HUES48 (cell line): ENCODE measurements around the gene BIRC6.

Experiments
- H3K27ac ChIP-seq: one replicate; pipeline ENCODE4 v1.7.0; 2013; ENCODE audit warnings: low read depth, low read length, inconsistent platforms
- H3K27me3 ChIP-seq: 2 replicates; pipeline ENCODE4 v1.6.1; 2013; ENCODE audit warnings: mild to moderate bottlenecking, low read length; ENCODE audit not compliant: control insufficient read depth, insufficient read depth
- H3K36me3 ChIP-seq: 2 replicates; pipeline ENCODE4 v1.6.1; 2013; ENCODE audit warnings: low read length; ENCODE audit not compliant: control insufficient read depth, insufficient read depth
- H3K4me1 ChIP-seq: 2 replicates; pipeline ENCODE4 v1.6.1; 2013; ENCODE audit warnings: mild to moderate bottlenecking, low read length; ENCODE audit not compliant: control insufficient read depth, insufficient read depth
- H3K4me3 ChIP-seq: 2 replicates; pipeline ENCODE4 v1.5.1; 2013; ENCODE audit warnings: mild to moderate bottlenecking, low read depth, low read length
- H3K9ac ChIP-seq: 2 replicates; pipeline ENCODE4 v1.6.1; 2013; ENCODE audit warnings: mild to moderate bottlenecking, low read depth, low read length, moderate library complexity
- H3K9me3 ChIP-seq: 2 replicates; pipeline ENCODE4 v1.6.1; 2013; ENCODE audit warnings: low read length; ENCODE audit not compliant: control insufficient read depth, insufficient read depth

BIRC6 gene

DNA sequence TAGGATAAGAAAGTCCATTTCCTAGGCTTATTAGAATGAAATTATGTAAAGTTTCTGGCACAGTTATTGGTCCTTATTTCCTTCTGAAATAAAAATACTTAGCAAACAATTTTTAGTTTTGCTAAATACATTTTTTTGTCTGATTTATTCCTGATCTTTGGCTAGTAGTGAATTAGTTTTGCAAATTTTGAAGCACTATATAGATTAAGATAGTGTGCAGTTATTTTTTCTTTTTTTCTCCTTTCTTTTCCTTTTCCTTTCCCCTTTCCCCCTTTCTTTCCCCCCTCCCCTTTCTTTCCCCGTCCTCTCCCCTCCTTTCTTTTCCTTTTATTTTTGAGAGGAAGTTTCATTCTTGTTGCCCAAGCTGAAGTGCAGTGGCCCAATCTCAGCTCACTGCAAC is 59.7 kb downstream of the BIRC6 start:
- Histone ChIP-seq H3K36me3 (peaks cover 34% of the 10 kb centered on the region), H3K4me1 (no peaks in the 10 kb centered on the region), H3K9me3 (no peaks in the 10 kb centered on the region), H3K4me3 (no peak overlapping the region), H3K9ac (no peak overlapping the region), H3K27me3 (no peaks in the 10 kb centered on the region), H3K27ac (no peak overlapping the region)

DNA sequence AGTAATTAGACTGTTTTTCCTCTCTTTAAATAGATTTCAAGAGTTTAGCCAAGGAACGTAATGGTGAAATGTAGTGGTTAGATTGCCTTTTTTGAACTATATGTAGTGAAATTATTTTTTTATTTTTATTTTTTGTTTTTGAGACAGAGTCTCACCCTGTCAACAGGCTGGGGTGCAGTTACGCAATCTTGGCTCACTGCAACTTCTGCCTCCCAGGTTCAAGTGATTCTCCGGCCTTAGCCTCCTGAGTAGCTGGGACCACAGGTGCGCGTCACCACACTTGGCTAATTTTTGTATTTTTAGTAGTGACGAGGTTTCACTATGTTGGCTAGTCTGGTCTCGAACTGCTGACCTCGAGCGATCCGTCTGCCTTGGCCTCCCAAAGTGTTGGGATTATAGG is 60.8 kb downstream of the BIRC6 start:
- Histone ChIP-seq H3K9me3 (no peaks in the 10 kb centered on the region), H3K27me3 (no peaks in the 10 kb centered on the region), H3K4me1 (peaks cover 8% of the 10 kb centered on the region; the same call in 1 of the 2 replicates), H3K9ac (no peak overlapping the region), H3K4me3 (no peak overlapping the region), H3K36me3 (peaks cover 34% of the 10 kb centered on the region), H3K27ac (no peak overlapping the region)

DNA sequence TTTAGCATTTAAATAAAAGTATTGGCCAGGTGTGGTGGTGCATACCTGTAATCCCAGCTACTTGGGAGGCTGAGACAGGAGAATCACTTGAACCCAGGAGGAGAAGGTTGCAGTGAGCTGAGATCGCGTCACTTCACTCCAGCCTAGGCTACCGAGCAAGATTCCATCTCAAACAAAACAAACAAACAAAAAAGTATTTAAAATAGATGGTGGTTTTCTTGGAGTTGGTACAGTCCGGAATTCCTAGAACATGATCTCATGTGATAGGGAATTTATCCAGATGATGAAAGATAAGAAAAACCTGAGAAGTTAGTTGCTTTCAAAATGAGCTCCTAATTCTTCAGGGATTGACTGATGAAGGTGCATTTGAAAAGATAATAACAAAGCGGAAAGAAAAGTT is 62.0 kb downstream of the BIRC6 start:
- peaks cover 34% of the 10 kb centered on the region for H3K36me3 ChIP-seq
- no peak overlapping the region for H3K4me3 ChIP-seq
- no peak overlapping the region for H3K9ac ChIP-seq
- no peaks in the 10 kb centered on the region for H3K9me3 ChIP-seq
- H3K4me1 ChIP-seq, result peaks cover 8% of the 10 kb centered on the region; the same call in 1 of the 2 replicates
- H3K27ac ChIP-seq, result no peak overlapping the region
- no peaks in the 10 kb centered on the region for H3K27me3 ChIP-seq

DNA sequence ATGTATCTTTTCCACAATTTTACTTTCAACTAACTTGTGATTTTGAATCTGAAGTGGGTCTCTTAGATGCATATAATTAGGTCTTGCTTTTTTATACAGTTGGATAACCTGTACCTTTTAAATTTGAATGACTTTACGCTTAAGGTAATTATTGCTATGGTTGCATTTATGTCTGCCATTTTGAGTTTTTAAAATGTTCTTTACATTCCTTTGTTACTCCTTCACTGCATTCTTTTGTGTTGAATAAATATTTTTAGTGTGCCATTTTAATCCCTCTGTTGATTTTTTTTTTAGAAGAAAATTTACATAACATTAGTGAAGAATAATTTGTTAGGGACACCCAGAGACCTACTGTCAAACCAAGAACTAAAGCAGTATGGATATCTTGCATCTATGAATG is 65.3 kb downstream of the BIRC6 start:
- Histone ChIP-seq H3K27ac (no peak overlapping the region), H3K9ac (no peak overlapping the region), H3K27me3 (no peaks in the 10 kb centered on the region), H3K4me3 (no peak overlapping the region), H3K4me1 (peaks cover 8% of the 10 kb centered on the region; the same call in 1 of the 2 replicates), H3K36me3 (peaks cover 13% of the 10 kb centered on the region; the same call in 1 of the 2 replicates), H3K9me3 (no peaks in the 10 kb centered on the region)

DNA sequence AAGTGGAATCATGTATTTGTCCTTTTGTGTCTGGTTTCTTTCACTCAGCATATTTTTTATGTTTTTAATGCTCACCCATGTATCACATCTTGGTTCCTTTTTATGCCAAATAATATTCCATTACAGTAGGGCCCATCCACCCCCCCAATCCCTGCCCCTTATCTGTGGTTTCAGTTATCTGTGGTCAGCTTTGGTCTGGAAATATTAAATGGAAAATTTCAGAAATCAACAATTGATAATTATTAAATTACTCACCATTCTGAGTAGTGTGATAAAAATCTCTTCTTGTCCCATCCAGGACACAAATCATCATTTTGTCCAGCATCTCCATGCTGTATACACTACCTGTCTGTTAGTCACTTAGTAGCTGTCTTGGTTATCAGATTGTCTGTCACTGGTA is 66.7 kb downstream of the BIRC6 start:
- no peak overlapping the region for H3K4me3 ChIP-seq
- H3K27ac ChIP-seq, result no peak overlapping the region
- H3K36me3 ChIP-seq, result 0 out of 2 replicates have a peak, but pooled peaks cover 4% of the 10 kb centered on the region
- H3K27me3 ChIP-seq, result no peaks in the 10 kb centered on the region
- peaks cover 8% of the 10 kb centered on the region; the same call in 1 of the 2 replicates for H3K4me1 ChIP-seq
- no peak overlapping the region for H3K9ac ChIP-seq
- no peaks in the 10 kb centered on the region for H3K9me3 ChIP-seq

DNA sequence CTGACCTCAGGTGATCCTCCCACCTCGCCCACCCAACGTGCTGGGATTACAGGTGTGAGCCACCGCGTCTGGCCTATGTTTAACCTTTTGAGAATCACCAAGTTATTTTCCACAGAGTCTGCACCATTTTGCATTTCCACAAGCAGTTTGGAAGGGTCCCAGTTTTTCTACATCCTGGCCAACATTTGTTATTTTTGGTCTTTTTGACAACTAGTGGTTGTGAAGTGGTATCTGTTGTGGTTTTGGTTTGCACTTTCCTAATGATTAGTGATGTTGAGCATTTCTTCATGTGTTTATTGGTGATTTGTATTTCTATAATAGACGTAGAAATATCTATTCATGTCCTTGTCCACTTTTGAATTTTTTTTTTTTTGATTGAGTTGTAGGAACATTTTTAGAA is 67.9 kb downstream of the BIRC6 start:
- H3K36me3 ChIP-seq, result no peaks in the 10 kb centered on the region
- no peaks in the 10 kb centered on the region for H3K9me3 ChIP-seq
- H3K27me3 ChIP-seq, result no peaks in the 10 kb centered on the region

DNA sequence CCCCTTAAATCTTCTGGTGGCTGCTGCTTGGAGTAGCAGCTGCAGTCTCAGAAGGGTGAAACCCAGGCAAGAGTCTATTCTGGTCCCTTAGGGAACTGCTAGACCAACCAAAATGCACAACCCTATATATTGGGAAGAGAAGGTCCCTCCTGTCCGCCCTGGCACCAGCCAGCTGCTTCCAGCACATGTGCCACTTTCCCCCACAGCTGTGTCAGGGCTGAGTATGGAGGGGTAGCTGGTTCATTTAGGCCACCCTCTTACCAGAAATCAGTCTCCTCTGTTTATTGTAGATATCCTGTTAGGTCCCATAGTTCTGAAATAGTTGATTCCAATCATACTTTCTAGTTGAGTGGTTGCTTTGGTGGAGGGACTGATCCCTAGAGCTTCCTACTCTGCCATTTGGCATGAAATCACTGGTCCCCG is 68.9 kb downstream of the BIRC6 start:
- no peak overlapping the region for H3K9ac ChIP-seq
- H3K36me3 ChIP-seq, result peaks cover 2% of the 10 kb centered on the region; the same call in 1 of the 2 replicates
- no peak overlapping the region for H3K4me3 ChIP-seq
- no peak overlapping the region for H3K27ac ChIP-seq
- no peaks in the 10 kb centered on the region for H3K27me3 ChIP-seq
- peaks cover 8% of the 10 kb centered on the region; the same call in 1 of the 2 replicates for H3K4me1 ChIP-seq
- no peaks in the 10 kb centered on the region for H3K9me3 ChIP-seq

More for the DNA sequence above, 67.9 kb downstream of the BIRC6 start:
- Histone ChIP-seq H3K4me1 (peaks cover 8% of the 10 kb centered on the region; the same call in 1 of the 2 replicates), H3K4me3 (no peak overlapping the region), H3K9ac (no peak overlapping the region), H3K27ac (no peak overlapping the region)

DNA sequence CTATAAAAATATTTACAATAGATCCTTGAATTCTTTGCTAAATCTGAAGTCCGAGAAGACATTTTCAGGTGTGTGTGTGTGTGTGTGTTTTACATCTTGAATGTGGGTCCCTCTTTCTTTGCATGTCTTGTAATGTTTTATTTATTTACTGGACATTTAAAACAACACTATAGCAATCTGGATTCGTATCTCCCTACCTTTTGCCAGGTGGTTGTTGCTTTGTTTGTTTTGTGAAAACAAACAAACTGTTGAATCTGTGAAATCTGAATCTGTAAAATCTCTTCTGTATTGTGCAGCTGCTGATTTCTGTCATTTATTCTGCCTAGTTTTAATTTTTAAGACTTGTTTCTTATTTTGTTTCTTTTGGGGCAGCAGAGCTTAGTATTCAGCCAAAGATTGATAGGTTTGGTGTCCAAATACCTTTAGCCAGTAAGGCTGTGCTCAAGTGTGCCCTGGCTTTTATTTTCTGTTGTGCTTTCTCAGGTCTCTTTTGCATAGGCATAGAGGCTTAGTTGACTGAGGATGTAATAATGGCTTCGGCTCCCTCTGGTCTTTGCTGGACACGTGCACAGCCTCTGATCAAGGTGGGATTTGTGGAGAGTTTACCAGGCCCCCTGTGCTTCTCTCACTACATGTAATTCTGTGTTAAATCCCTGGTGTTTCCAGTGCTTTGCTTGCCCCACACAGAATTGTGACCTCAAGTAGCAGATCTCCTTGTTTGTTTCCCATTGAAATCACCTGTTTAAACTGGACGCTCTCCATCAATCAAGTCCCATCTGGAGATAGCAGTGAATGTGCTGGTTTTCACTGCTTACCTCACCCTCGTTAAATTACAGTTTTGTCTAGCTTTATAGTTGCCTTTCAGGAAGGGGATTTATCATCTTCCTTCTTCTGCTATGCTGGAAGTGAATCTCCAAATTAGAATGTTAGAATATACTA is 71.1 kb downstream of the BIRC6 start:
- no peaks in the 10 kb centered on the region for H3K27me3 ChIP-seq
- no peak overlapping the region for H3K4me3 ChIP-seq
- H3K9ac ChIP-seq, result no peak overlapping the region
- no peaks in the 10 kb centered on the region for H3K4me1 ChIP-seq
- peaks cover 17% of the 10 kb centered on the region for H3K36me3 ChIP-seq
- H3K27ac ChIP-seq, result no peak overlapping the region
- H3K9me3 ChIP-seq, result no peaks in the 10 kb centered on the region

DNA sequence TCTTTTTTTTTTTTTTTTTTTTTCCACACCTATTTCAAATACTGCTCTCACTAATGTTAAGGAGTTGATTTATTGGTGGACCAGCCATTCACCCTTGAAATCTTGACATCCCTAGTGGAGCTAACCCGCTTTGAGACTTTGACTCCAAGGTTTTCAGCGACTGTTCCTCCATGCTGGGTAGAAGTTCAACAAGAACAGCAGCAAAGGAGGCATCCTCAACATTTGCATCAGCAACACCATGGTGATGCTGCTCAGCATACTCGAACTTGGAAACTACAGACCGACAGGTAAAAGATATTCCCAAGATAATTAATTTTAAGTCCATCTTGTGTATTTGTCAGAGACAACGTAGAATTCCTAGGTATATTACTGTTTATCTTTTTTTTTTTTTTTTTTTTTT is 74.0 kb downstream of the BIRC6 start:
- H3K36me3 ChIP-seq, result peaks cover 33% of the 10 kb centered on the region

DNA sequence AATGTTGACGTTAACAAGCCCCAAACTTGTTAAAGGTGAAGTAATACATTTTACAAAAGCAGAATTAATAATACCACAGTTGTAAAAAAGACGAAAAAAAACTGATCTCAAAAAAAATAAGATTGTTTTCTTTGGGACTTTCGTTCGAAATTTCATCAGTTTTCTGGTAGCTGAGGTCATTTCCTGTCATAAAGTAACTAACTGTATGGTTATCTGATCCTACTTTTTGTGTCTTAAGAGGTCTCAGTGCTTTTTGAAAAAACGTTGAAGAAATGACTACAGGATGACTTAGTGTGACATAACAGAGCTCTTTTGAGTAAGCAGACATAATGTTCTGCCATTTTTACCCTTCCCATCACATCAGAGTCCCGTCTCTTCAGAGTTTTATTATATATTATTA is 79.3 kb downstream of the BIRC6 start:
- Histone ChIP-seq H3K9me3 (no peaks in the 10 kb centered on the region), H3K4me1 (no peaks in the 10 kb centered on the region), H3K27ac (no peak overlapping the region), H3K9ac (no peak overlapping the region), H3K36me3 (peaks cover 73% of the 10 kb centered on the region), H3K4me3 (no peak overlapping the region), H3K27me3 (no peaks in the 10 kb centered on the region)

More for the DNA sequence above, 74.0 kb downstream of the BIRC6 start:
- Histone ChIP-seq H3K9me3 (no peaks in the 10 kb centered on the region), H3K27me3 (no peaks in the 10 kb centered on the region), H3K4me1 (no peaks in the 10 kb centered on the region), H3K4me3 (no peak overlapping the region), H3K9ac (no peak overlapping the region), H3K27ac (no peak overlapping the region)

DNA sequence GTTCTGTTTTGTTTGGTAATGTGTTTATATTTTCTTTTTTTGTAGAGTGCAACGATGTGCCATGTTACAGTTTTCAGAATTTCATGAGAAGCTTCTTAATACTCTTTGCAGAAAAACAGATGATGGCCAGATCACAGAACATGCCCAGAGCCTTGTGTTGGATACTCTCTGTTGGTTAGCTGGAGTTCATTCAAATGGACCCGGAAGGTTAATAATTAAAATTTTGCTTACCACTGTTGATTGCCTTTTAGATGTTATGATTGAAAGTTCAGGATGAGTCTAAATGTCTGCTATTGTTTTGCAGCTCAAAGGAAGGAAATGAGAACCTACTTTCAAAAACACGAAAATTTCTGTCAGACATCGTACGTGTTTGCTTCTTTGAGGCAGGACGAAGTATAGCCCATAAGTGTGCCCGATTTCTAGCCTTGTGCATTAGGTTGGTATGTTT is 85.2 kb downstream of the BIRC6 start:
- H3K4me3 ChIP-seq, result no peak overlapping the region
- peaks cover 86% of the 10 kb centered on the region for H3K36me3 ChIP-seq
- H3K9me3 ChIP-seq, result no peaks in the 10 kb centered on the region
- no peaks in the 10 kb centered on the region for H3K4me1 ChIP-seq
- no peak overlapping the region for H3K9ac ChIP-seq
- no peak overlapping the region for H3K27ac ChIP-seq
- H3K27me3 ChIP-seq, result no peaks in the 10 kb centered on the region
